Hepatocyte (in vitro differentiated cells): ENCODE measurements around the gene SPSB4.

Source experiments
- EZH2phosphoT487 ChIP-seq: fragments of 200-600 bp; sonication (generic); IDR thresholded peaks from one replicate; pipeline ENCODE4 v1.6.1; 2018; ENCODE audit warnings: antibody characterized with exemption, mild to moderate bottlenecking, low read depth, moderate library complexity; ENCODE audit not compliant: unreplicated experiment, severe bottlenecking
- TF ChIP-seq, protein P1 (sequence below): fragments of 200-600 bp; sonication (generic); IDR thresholded peaks from 2 replicates; pipeline ENCODE4 v1.5.1; 2016; ENCODE audit warnings: antibody characterized with exemption, mild to moderate bottlenecking; ENCODE audit not compliant: poor library complexity

DNA sequence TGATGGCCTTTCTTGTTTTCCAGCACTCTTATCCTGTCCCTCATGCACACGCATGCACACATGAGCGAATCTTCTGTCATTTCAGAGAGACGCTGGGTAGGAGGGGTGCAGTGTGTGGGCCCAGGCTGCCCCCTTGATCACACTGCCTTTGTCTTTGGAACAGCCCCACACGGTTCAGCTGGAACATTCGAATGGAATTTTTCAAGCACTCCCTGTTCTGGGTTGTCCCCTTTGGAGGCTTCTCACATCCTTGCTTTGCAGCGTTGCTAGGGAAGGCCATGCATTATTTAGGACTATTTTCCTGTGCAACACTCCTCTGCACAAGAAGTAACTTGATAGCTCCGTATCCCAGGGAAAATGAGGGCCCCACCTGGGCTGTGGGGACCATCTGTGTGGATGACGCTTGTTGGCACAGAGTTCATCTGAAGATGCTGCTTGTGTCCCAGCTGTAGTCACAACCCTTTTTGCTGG lies 78.4 kb downstream of the SPSB4 start:
- no peak for TF ChIP-seq EZH2phosphoT487
- TF ChIP-seq, protein P1, sequence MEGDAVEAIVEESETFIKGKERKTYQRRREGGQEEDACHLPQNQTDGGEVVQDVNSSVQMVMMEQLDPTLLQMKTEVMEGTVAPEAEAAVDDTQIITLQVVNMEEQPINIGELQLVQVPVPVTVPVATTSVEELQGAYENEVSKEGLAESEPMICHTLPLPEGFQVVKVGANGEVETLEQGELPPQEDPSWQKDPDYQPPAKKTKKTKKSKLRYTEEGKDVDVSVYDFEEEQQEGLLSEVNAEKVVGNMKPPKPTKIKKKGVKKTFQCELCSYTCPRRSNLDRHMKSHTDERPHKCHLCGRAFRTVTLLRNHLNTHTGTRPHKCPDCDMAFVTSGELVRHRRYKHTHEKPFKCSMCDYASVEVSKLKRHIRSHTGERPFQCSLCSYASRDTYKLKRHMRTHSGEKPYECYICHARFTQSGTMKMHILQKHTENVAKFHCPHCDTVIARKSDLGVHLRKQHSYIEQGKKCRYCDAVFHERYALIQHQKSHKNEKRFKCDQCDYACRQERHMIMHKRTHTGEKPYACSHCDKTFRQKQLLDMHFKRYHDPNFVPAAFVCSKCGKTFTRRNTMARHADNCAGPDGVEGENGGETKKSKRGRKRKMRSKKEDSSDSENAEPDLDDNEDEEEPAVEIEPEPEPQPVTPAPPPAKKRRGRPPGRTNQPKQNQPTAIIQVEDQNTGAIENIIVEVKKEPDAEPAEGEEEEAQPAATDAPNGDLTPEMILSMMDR, result no peak
